RCC 7860 (cell line): ENCODE results near the gene IMP3.
A peak's percentile ranks its signal among the peaks of the same experiment; 100 is the strongest.
"Not testable (repeated sequence)": the region's sequence is repeated elsewhere in the genome, so short reads cannot be mapped to it uniquely, and the experiment has no call there.

Experiments used
- DNase-seq: peaks from one replicate; pipeline ENCODE4 v3.0.0-alpha.2; 2015; ENCODE audit warnings: low spot score
- FAIRE-seq: peaks from 2 replicates; lab custom pipeline; 2012; peaks lifted over from hg19 to GRCh38; lab: Jason Lieb, UNC

IMP3 gene

GRCh38 chr15:75651810-75652543 is 12.0 kb upstream of the IMP3 start:
- DNase-seq (no peak), FAIRE-seq (no peak)

GRCh38 chr15:75650908-75651809 is 11.1 kb upstream of the IMP3 start:
- no peak for FAIRE-seq
- DNase-seq: peak; percentile 57

GRCh38 chr15:75649848-75650247 is 9.8 kb upstream of the IMP3 start:
- FAIRE-seq: no peak
- no peak for DNase-seq

- no peak for DNase-seq
- no peak for FAIRE-seq
Measured at GRCh38 chr15:75649045-75649761, 9.2 kb upstream of the IMP3 start.

GRCh38 chr15:75648156-75649000 is 8.4 kb upstream of the IMP3 start:
- FAIRE-seq (no peak), DNase-seq (no peak)

- peak; percentile 43 for DNase-seq
Measured at GRCh38 chr15:75647370-75648155, 7.5 kb upstream of the IMP3 start, which contains the start of gene SNX33. TSS of gene SNX33 (plus strand) at chr15:75647912. CDS start at chr15:75649103, 1,191 bp downstream.

GRCh38 chr15:75646944-75647364 is 6.9 kb upstream of the IMP3 start:
- no peak for DNase-seq
- no peak for FAIRE-seq

More at GRCh38 chr15:75647370-75648155, 7.5 kb upstream of the IMP3 start, which contains the start of gene SNX33:
- FAIRE-seq: no peak

GRCh38 chr15:75646112-75646943 is 6.3 kb upstream of the IMP3 start:
- DNase-seq (no peak), FAIRE-seq (no peak)

- DNase-seq (no peak), FAIRE-seq (no peak)
Measured at GRCh38 chr15:75644376-75644775, 4.4 kb upstream of the IMP3 start.

GRCh38 chr15:75641603-75642002 is 1.6 kb upstream of the IMP3 start:
- FAIRE-seq (no peak), DNase-seq (no peak)

GRCh38 chr15:75641179-75641503 is 1.1 kb upstream of the IMP3 start:
- FAIRE-seq (no peak), DNase-seq (no peak)

GRCh38 chr15:75640483-75641178 is 607 bp upstream of the IMP3 start:
- no peak for FAIRE-seq
- peak; percentile 43 for DNase-seq

GRCh38 chr15:75639191-75639708 is 774 bp downstream of the IMP3 start:
- FAIRE-seq (no peak), DNase-seq (no peak)

GRCh38 chr15:75637245-75638009 is 2.6 kb downstream of the IMP3 start:
- DNase-seq (no peak), FAIRE-seq (no peak)

GRCh38 chr15:75636026-75636425 is 4.0 kb downstream of the IMP3 start:
- no peak for FAIRE-seq
- no peak for DNase-seq

- not testable (repeated sequence) for DNase-seq, FAIRE-seq
Measured at GRCh38 chr15:75633922-75634321, 6.1 kb downstream of the IMP3 start.

- DNase-seq (no peak), FAIRE-seq (no peak)
Measured at GRCh38 chr15:75631935-75632334, 8.1 kb downstream of the IMP3 start.
